Stimulated activated CD8-positive, alpha-beta memory T cell treated with anti-CD3 and anti-CD28 coated beads, Interleukin-12 subunit alpha, Interleukin-12 subunit beta, amount 100 ng/mL, for 24 hours (primary cell): Measurements from ENCODE around the gene CHD5.

Experiments used
- DNase-seq: peaks from one replicate; pipeline ENCODE4 v3.0.0-alpha.2; 2020; ENCODE audit errors: extremely low read depth

CHD5 gene

GRCh38 chr1:6154525-6155319 lies 25.4 kb downstream of the CHD5 start:
- DNase-seq, result no peak

- no peak for DNase-seq
Observed at GRCh38 chr1:6152882-6153281, 27.2 kb downstream of the CHD5 start.

GRCh38 chr1:6152181-6152580 lies 27.9 kb downstream of the CHD5 start:
- no peak for DNase-seq

GRCh38 chr1:6151291-6151822 lies 28.8 kb downstream of the CHD5 start:
- no peak for DNase-seq

GRCh38 chr1:6150006-6150938 lies 29.8 kb downstream of the CHD5 start:
- DNase-seq, result no peak

GRCh38 chr1:6149597-6149996 lies 30.5 kb downstream of the CHD5 start:
- DNase-seq, result no peak

- peak; percentile 42 for DNase-seq
Observed at GRCh38 chr1:6148497-6149241, 31.5 kb downstream of the CHD5 start.

- DNase-seq, result no peak
Observed at GRCh38 chr1:6145864-6146410, 34.2 kb downstream of the CHD5 start.

GRCh38 chr1:6145396-6145750 lies 34.7 kb downstream of the CHD5 start:
- DNase-seq, result no peak

GRCh38 chr1:6144647-6145395 lies 35.3 kb downstream of the CHD5 start:
- DNase-seq, result no peak

GRCh38 chr1:6144175-6144574 lies 35.9 kb downstream of the CHD5 start:
- DNase-seq, result no peak

- DNase-seq, result no peak
Observed at GRCh38 chr1:6143395-6143794, 36.7 kb downstream of the CHD5 start.

GRCh38 chr1:6142734-6143133 lies 37.4 kb downstream of the CHD5 start:
- DNase-seq, result no peak

GRCh38 chr1:6142036-6142621 lies 38.0 kb downstream of the CHD5 start:
- no peak for DNase-seq

GRCh38 chr1:6141592-6141991 lies 38.5 kb downstream of the CHD5 start:
- no peak for DNase-seq

- no peak for DNase-seq
Observed at GRCh38 chr1:6140413-6140812, 39.7 kb downstream of the CHD5 start.

- no peak for DNase-seq
Observed at GRCh38 chr1:6137758-6138157, 42.4 kb downstream of the CHD5 start.

GRCh38 chr1:6136516-6137220 lies 43.5 kb downstream of the CHD5 start:
- DNase-seq, result no peak

GRCh38 chr1:6134741-6135510 lies 45.2 kb downstream of the CHD5 start:
- DNase-seq, result no peak
